Measurements from ENCODE around the gene OR2AK2. TPM values are rescaled to one million over a fixed set of nuclear protein-coding genes. Genes with fewer than 3 reads are reported as not detected.

OR2AK2 gene
- total RNA-seq, 2 experiments from 2014 or later, result not detected

GRCh38 chr1:247998811-247999210 lies 33.8 kb downstream of the OR2AK2 start:
- CTCF ChIA-PET (ENCODE audit: unreplicated experiment), result no interaction called here
- no TSS peak for BruUV-seq (replicated peaks)

GRCh38 chr1:248000169-248000568 lies 35.1 kb downstream of the OR2AK2 start:
- no peak overlapping the region for H2AFZ ChIP-seq (ENCODE audit: low read length)
- intact Hi-C loops (cut with micrococcal nuclease; ENCODE audit: unreplicated experiment), result no loop called here
- H4K20me1 ChIP-seq (ENCODE audit: insufficient read depth, low read length), result no peaks in the 10 kb centered on the region
- no peak for DNase-seq (ENCODE audit: low spot score)
- no peak overlapping the region for H3K4me3 ChIP-seq (ENCODE audit: low read depth, low read length, poor library complexity, severe bottlenecking)
- CTCF ChIA-PET (ENCODE audit: unreplicated experiment), result no interaction called here
- H3K27ac ChIP-seq (ENCODE audit: low read depth, low read length, poor library complexity, severe bottlenecking), result no peak overlapping the region
- H3K9me3 ChIP-seq (ENCODE audit: low read length), result no peaks in the 10 kb centered on the region
- POLR2A ChIA-PET, result interaction anchor here (0.7 kb wide), 1 partner anchor 462 kb away, joined by 3 read pairs; no protein-coding TSS in a partner anchor
- no peak overlapping the region for H3K4me2 ChIP-seq (ENCODE audit: low read length)
- H3K79me2 ChIP-seq (ENCODE audit: insufficient read depth, low read depth, low read length), result no peaks in the 10 kb centered on the region
- H3K9me2 ChIP-seq (ENCODE audit: insufficient read depth, low read length), result no peaks in the 10 kb centered on the region
- no peaks in the 10 kb centered on the region for H3K36me3 ChIP-seq (ENCODE audit: insufficient read depth, low read length)
- no TSS peak for BruUV-seq (replicated peaks)
- H3K4me1 ChIP-seq (ENCODE audit: insufficient read depth, low read length, poor library complexity, severe bottlenecking), result no peaks in the 10 kb centered on the region
- no peak for TF ChIP-seq CTCF (conservative IDR thresholded peaks at IDR 0.05; ENCODE audit: low read length)

More at GRCh38 chr1:247998811-247999210, 33.8 kb downstream of the OR2AK2 start:
- Histone ChIP-seq H3K36me3 (ENCODE audit: insufficient read depth, low read length) (no peaks in the 10 kb centered on the region), H3K4me3 (ENCODE audit: low read depth, low read length, poor library complexity, severe bottlenecking) (no peak overlapping the region), H3K27ac (ENCODE audit: low read depth, low read length, poor library complexity, severe bottlenecking) (no peak overlapping the region), H3K9me2 (ENCODE audit: insufficient read depth, low read length) (no peaks in the 10 kb centered on the region), H3K4me2 (ENCODE audit: low read length) (no peak overlapping the region), H2AFZ (ENCODE audit: low read length) (no peak overlapping the region), H4K20me1 (ENCODE audit: insufficient read depth, low read length) (no peaks in the 10 kb centered on the region), H3K4me1 (ENCODE audit: insufficient read depth, low read length, poor library complexity, severe bottlenecking) (no peaks in the 10 kb centered on the region), H3K79me2 (ENCODE audit: insufficient read depth, low read depth, low read length) (no peaks in the 10 kb centered on the region), H3K9me3 (ENCODE audit: low read length) (no peaks in the 10 kb centered on the region)
- TF ChIP-seq CTCF (conservative IDR thresholded peaks at IDR 0.05; ENCODE audit: low read length) (no peak), EZH2phosphoT487 (IDR thresholded peaks at IDR 0.05; ENCODE audit: borderline replicate concordance, low read depth, low read length) (no peak)
- POLR2A ChIA-PET, result no interaction called here
- intact Hi-C loops (cut with micrococcal nuclease; ENCODE audit: unreplicated experiment), result no loop called here
- no peak for DNase-seq (ENCODE audit: low spot score)

GRCh38 chr1:248007778-248008177 lies 42.7 kb downstream of the OR2AK2 start:
- no peaks in the 10 kb centered on the region for H3K4me1 ChIP-seq (ENCODE audit: insufficient read depth, low read length, poor library complexity, severe bottlenecking)
- TF ChIP-seq CTCF (conservative IDR thresholded peaks at IDR 0.05; ENCODE audit: low read length), result no peak
- TF ChIP-seq EZH2phosphoT487 (IDR thresholded peaks at IDR 0.05; ENCODE audit: borderline replicate concordance, low read depth, low read length), result no peak
- no peaks in the 10 kb centered on the region for H3K9me3 ChIP-seq (ENCODE audit: low read length)
- POLR2A ChIA-PET, result no interaction called here
- H3K27ac ChIP-seq (ENCODE audit: low read depth, low read length, poor library complexity, severe bottlenecking), result no peak overlapping the region
- CTCF ChIA-PET (ENCODE audit: unreplicated experiment), result no interaction called here
- DNase-seq (ENCODE audit: low spot score), result no peak
- H3K9me2 ChIP-seq (ENCODE audit: insufficient read depth, low read length), result no peaks in the 10 kb centered on the region
- H3K4me3 ChIP-seq (ENCODE audit: low read depth, low read length, poor library complexity, severe bottlenecking), result no peak overlapping the region
- no TSS peak for BruUV-seq (replicated peaks)
- H4K20me1 ChIP-seq (ENCODE audit: insufficient read depth, low read length), result no peaks in the 10 kb centered on the region
- H3K36me3 ChIP-seq (ENCODE audit: insufficient read depth, low read length), result no peaks in the 10 kb centered on the region
- H3K79me2 ChIP-seq (ENCODE audit: insufficient read depth, low read depth, low read length), result no peaks in the 10 kb centered on the region
- no peak overlapping the region for H2AFZ ChIP-seq (ENCODE audit: low read length)
- intact Hi-C loops (cut with micrococcal nuclease; ENCODE audit: unreplicated experiment), result no loop called here
- no peak overlapping the region for H3K4me2 ChIP-seq (ENCODE audit: low read length)

Measured in OCI-LY7 (cell line).